Endothelial cell (in vitro differentiated cells): ENCODE measurements around the gene SLC34A1. TPM values are rescaled to one million over a fixed set of nuclear protein-coding genes. Genes with fewer than 3 reads are reported as not detected.
A peak's percentile ranks its signal among the peaks of the same experiment; 100 is the strongest.

Experiments
- DNase-seq: peaks from one replicate; pipeline ENCODE4 v3.0.0; 2021; ENCODE audit warnings: low spot score
- H3K27ac Mint-ChIP-seq: one replicate; pipeline ENCODE4 v1.8.0; 2021; ENCODE audit warnings: mixed read lengths, inconsistent platforms; ENCODE audit not compliant: unreplicated experiment
- H3K27me3 Mint-ChIP-seq: one replicate; pipeline ENCODE4 v1.8.0; 2021; ENCODE audit warnings: mild to moderate bottlenecking, moderate library complexity, mixed read lengths, inconsistent platforms; ENCODE audit not compliant: unreplicated experiment
- H3K36me3 Mint-ChIP-seq: one replicate; pipeline ENCODE4 v1.8.0; 2021; ENCODE audit warnings: mild to moderate bottlenecking, low read depth, mixed read lengths, inconsistent platforms; ENCODE audit not compliant: unreplicated experiment
- H3K4me1 Mint-ChIP-seq: one replicate; pipeline ENCODE4 v1.8.0; 2021; ENCODE audit warnings: mild to moderate bottlenecking, mixed read lengths, inconsistent platforms; ENCODE audit not compliant: unreplicated experiment
- H3K4me3 Mint-ChIP-seq: one replicate; pipeline ENCODE4 v1.8.0; 2021; ENCODE audit warnings: mild to moderate bottlenecking, mixed read lengths, inconsistent platforms; ENCODE audit not compliant: unreplicated experiment
- H3K9me3 Mint-ChIP-seq: one replicate; pipeline ENCODE4 v1.8.0; 2021; ENCODE audit warnings: mixed read lengths, inconsistent platforms; ENCODE audit not compliant: unreplicated experiment
- total RNA-seq: library from RNA; stranded (reverse); fragmentation: NEBNext Ultra II Directional; extraction: Animal tissue kit (Norgen Biotek cat#: 25700); gene quantifications from one replicate; pipeline ENCODE4 v1.2.1, GENCODE V29; 2021; ENCODE audit not compliant: unreplicated experiment
- TF ChIP-seq, protein P1 (sequence below): fragments of 200-600 bp; sonication (generic); IDR thresholded peaks from one replicate; pipeline ENCODE4 v1.5.0; 2021; ENCODE audit warnings: antibody characterized with exemption; ENCODE audit not compliant: unreplicated experiment

SLC34A1 gene
- total RNA-seq, 1 donor from 2014 or later = not detected

DNA sequence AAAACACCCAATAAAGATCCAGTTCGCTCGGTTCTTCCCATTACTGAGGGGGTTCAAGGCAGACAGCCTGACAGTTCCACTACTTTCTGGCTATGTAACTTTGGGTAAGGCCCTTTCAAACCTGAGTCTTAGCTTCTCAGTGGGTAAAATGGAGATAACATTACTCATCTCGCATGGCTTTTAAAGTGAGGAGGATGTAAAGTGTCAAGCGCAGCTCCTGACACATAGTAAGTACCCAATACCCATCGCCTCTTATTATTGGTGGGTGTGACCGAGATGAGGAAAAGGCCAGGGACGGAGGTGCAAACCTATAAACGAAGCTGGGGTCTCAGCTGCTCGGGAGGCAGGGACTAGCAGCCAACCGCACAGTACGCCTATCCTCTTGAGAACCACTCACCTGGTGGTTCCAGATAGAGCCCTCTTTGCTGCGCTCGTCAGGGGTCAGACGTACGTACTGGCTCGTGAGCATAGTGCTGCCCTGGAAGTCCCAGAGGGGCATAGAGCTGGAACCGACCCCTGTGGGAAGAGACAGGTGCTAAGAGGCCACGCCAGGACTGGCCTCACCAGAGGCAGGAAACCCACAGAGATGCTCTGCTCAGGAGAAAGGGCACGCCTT, 33.4 kb upstream of the SLC34A1 start:
- DNase-seq = no peak
- peaks cover 28% of the 10 kb centered on the region for H3K4me1 Mint-ChIP-seq
- TF ChIP-seq, protein P1, sequence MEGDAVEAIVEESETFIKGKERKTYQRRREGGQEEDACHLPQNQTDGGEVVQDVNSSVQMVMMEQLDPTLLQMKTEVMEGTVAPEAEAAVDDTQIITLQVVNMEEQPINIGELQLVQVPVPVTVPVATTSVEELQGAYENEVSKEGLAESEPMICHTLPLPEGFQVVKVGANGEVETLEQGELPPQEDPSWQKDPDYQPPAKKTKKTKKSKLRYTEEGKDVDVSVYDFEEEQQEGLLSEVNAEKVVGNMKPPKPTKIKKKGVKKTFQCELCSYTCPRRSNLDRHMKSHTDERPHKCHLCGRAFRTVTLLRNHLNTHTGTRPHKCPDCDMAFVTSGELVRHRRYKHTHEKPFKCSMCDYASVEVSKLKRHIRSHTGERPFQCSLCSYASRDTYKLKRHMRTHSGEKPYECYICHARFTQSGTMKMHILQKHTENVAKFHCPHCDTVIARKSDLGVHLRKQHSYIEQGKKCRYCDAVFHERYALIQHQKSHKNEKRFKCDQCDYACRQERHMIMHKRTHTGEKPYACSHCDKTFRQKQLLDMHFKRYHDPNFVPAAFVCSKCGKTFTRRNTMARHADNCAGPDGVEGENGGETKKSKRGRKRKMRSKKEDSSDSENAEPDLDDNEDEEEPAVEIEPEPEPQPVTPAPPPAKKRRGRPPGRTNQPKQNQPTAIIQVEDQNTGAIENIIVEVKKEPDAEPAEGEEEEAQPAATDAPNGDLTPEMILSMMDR = no peak

DNA sequence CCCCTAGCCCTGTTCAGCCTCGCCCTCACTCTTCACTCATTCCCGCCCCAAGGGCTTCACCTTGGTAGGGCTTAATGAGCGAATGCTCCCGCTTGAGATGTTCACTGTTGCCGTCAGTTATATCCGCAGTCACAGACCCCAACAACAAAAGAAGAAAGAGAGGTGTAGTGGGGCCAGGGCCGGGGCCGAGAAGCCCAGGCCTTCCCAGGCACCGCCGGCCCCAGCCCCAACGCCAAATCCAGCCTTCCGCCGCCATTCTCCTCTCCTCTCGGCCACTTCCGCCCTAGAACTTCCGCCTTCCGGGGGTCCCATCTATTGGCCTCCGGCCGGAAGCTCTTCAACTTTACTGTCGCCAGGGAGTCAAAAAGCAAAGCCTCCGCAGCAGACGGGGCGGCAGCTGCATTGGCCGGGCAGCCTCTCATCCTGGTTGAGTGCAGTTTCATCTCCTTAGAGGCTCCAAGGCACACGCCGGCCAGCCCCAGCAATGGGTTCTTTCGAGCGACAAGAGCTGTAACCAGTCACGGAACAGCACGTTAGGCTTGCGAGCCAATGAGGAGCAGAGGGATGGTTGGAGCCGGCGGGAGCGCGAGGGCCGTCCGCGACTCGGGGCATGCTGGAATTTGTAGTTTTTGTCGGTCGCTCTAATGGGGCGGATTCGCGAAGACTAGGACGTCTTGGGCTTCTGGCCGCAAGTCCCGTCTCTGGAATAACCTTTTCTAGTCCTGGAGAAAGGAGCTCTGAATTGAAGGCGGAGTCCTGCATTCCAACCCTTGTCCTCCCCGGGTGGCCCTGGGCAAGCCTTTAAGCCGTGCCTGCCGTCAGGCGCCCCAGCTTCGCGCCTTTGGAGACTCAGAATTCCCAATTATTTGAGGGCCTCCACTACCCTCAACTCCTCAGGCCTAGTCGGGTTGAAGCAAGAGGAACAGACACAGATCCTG, 32.6 kb upstream of the SLC34A1 start, which contains the start of gene LMAN2:
Gene LMAN2, minus strand, starts transcription at position 277 of the 938 bp plus-strand sequence. Its CDS starts 21 bp downstream, at position 256.
- H3K27me3 Mint-ChIP-seq = peaks cover 13% of the 10 kb centered on the region
- H3K4me3 Mint-ChIP-seq = peak within 1 kb of the TSS; percentile 99
- peak within 1 kb of the TSS; percentile 99 for H3K27ac Mint-ChIP-seq
- peaks cover 12% of the 10 kb centered on the region for H3K36me3 Mint-ChIP-seq
- TF ChIP-seq, protein P1 = no peak
- DNase-seq = peak; percentile 86
- peaks cover 28% of the 10 kb centered on the region for H3K4me1 Mint-ChIP-seq
- H3K9me3 Mint-ChIP-seq = no peaks in the 10 kb centered on the region

More for the DNA sequence above, 33.4 kb upstream of the SLC34A1 start:
- H3K36me3 Mint-ChIP-seq = peaks cover 15% of the 10 kb centered on the region
- H3K27ac Mint-ChIP-seq = peak overlapping the region; percentile 99
- H3K27me3 Mint-ChIP-seq = peaks cover 8% of the 10 kb centered on the region
- no peaks in the 10 kb centered on the region for H3K9me3 Mint-ChIP-seq
- peak overlapping the region; percentile 99 for H3K4me3 Mint-ChIP-seq

DNA sequence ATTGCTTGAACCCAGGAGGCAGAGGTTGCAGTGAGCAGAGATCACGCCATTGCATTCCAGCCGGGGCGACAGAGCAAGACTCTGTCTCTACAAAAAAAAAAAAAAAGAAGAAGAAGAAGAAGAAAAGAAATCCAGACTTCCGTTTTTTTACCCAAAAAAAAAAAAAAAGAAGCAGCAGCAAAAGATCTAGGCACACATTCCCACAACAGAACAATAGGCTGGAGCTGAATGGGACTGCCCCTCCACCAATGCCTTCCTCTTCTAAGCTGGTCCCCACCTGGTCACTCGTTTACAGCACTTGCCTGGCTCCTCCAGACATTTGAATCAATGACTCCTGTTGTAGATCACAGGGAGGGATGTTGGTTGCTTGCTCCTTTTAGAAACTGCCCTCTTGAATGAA, 31.1 kb upstream of the SLC34A1 start:
- peak overlapping the region; percentile 30 for H3K27ac Mint-ChIP-seq
- peak overlapping the region; percentile 71 for H3K4me3 Mint-ChIP-seq
- no peaks in the 10 kb centered on the region for H3K9me3 Mint-ChIP-seq
- TF ChIP-seq, protein P1 = no peak
- peaks cover 38% of the 10 kb centered on the region for H3K4me1 Mint-ChIP-seq
- peaks cover 9% of the 10 kb centered on the region for H3K36me3 Mint-ChIP-seq
- H3K27me3 Mint-ChIP-seq = peaks cover 16% of the 10 kb centered on the region
- no peak for DNase-seq

DNA sequence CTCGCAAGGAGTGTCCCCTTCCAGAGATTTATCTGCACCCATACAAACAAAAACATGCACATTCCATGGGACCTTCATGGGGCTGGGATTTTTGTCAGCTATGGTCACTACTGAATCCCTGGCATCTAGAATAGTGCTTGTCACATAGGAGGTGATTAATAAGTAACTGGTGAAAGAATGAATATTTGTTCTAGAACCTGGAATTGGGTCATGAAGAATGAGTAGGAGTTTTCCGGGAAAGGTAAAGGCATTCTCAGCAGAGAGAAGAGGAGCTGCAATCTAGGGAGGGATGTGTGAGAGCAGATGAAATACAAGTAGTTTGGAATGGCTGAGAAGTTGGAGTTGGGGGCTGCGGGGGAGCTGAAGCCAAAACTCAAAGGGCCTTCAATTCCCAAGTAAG, 30.0 kb upstream of the SLC34A1 start:
- Mint-ChIP-seq H3K27me3 (peaks cover 21% of the 10 kb centered on the region), H3K4me3 (no peak overlapping the region), H3K4me1 (peaks cover 44% of the 10 kb centered on the region), H3K9me3 (no peaks in the 10 kb centered on the region), H3K27ac (peak overlapping the region; percentile 0), H3K36me3 (peaks cover 4% of the 10 kb centered on the region)
- TF ChIP-seq, protein P1 = no peak
- no peak for DNase-seq
